H1 (cell line): Measurements from ENCODE around the gene PARD6A. TPM values are rescaled to one million over a fixed set of nuclear protein-coding genes. Genes with fewer than 3 reads are reported as not detected.

Experiments used
- CTCF ChIA-PET: fragments of 300-600 bp; sonication (Branson Sonifier 250); formaldehyde crosslinking; loops from one replicate; lab custom pipeline; 2021; ENCODE audit not compliant: partially characterized antibody; lab: Charles Lee
- POLR2A ChIA-PET: fragments of 300-600 bp; sonication (Branson Sonifier 250); formaldehyde crosslinking; loops from one replicate; lab custom pipeline; 2021; ENCODE audit warnings: inconsistent platforms; ENCODE audit not compliant: partially characterized antibody; lab: Charles Lee
- DNase-seq, 2 experiments: peaks; one replicate each; pipeline versions ENCODE4 v3.0.0 to v3.0.0-alpha.2; 2010 to 2022; ENCODE audit warnings: low spot score in 2 of 2, low read depth in 1 of 2, mixed read lengths in 1 of 2
- FAIRE-seq: peaks from 2 replicates; lab custom pipeline; 2011; peaks lifted over from hg19 to GRCh38; lab: Jason Lieb, UNC
- H2AFZ ChIP-seq: 2 replicates; pipeline ENCODE4 v1.8.1; 2012; ENCODE audit warnings: low read length, inconsistent platforms
- H2AK5ac ChIP-seq: 2 replicates; pipeline ENCODE4 v1.6.1; 2013; ENCODE audit warnings: low read depth, low read length
- H2BK120ac ChIP-seq: replicated peaks from 2 replicates; pipeline ENCODE3; 2013; ENCODE audit warnings: low read depth, low read length, inconsistent platforms
- H2BK12ac ChIP-seq: 2 replicates; pipeline ENCODE4 v1.6.1; 2013; ENCODE audit warnings: low read depth, low read length
- H2BK15ac ChIP-seq: 2 replicates; pipeline ENCODE4 v1.6.1; 2013; ENCODE audit warnings: low read length
- H2BK20ac ChIP-seq: 2 replicates; pipeline ENCODE4 v1.6.1; 2013; ENCODE audit warnings: low read length
- H2BK5ac ChIP-seq: 2 replicates; pipeline ENCODE4 v1.6.1; 2013; ENCODE audit warnings: low read depth, low read length
- H3K14ac ChIP-seq: 2 replicates; pipeline ENCODE4 v1.6.1; 2013; ENCODE audit warnings: inconsistent platforms; ENCODE audit not compliant: insufficient read length
- H3K18ac ChIP-seq: 2 replicates; pipeline ENCODE4 v1.6.1; 2013; ENCODE audit warnings: low read length; ENCODE audit errors: extremely low read depth
- H3K23ac ChIP-seq: 2 replicates; pipeline ENCODE4 v1.6.1; 2013; ENCODE audit warnings: inconsistent platforms; ENCODE audit not compliant: insufficient read length
- H3K23me2 ChIP-seq: 2 replicates; pipeline ENCODE4 v1.6.1; 2013; ENCODE audit warnings: low read depth, low read length
- H3K27ac ChIP-seq: 2 replicates; pipeline ENCODE4 v1.6.1; 2011; ENCODE audit warnings: low read depth, low read length, inconsistent platforms
- H3K27me3 ChIP-seq, 4 experiments: replicated peaks in 1 of 4; 1 replicate in 1 of 4; 2 replicates in 3 of 4; pipeline versions ENCODE4 v1.6.1 to v1.8.1; 2011 to 2013; ENCODE audit warnings: low read length in 3 of 4, mild to moderate bottlenecking in 3 of 4, inconsistent platforms in 2 of 4, mixed read lengths in 2 of 4, moderate library complexity in 1 of 4; ENCODE audit not compliant: control insufficient read depth in 3 of 4, insufficient read depth in 3 of 4; ENCODE audit errors: extremely low read depth in 1 of 4
- H3K36me3 ChIP-seq, 4 experiments: 2 replicates each; pipeline versions ENCODE4 v1.6.1 to v1.8.1; 2011 to 2013; ENCODE audit warnings: mild to moderate bottlenecking in 4 of 4, low read length in 3 of 4, moderate library complexity in 2 of 4, control low read depth in 1 of 4, inconsistent platforms in 1 of 4; ENCODE audit not compliant: insufficient read depth in 4 of 4, control insufficient read depth in 2 of 4
- H3K4ac ChIP-seq: replicated peaks from 2 replicates; pipeline ENCODE3; 2013; ENCODE audit warnings: low read length, low read depth, mixed read lengths, inconsistent platforms; ENCODE audit not compliant: insufficient read length
- H3K4me1 ChIP-seq, 4 experiments: replicated peaks in 1 of 4; 1 replicate in 1 of 4; 2 replicates in 3 of 4; pipeline versions ENCODE4 v1.6.1 to v1.8.1; 2011 to 2013; ENCODE audit warnings: low read length in 3 of 4, inconsistent platforms in 2 of 4, mixed read lengths in 1 of 4; ENCODE audit not compliant: insufficient read depth in 4 of 4, control insufficient read depth in 3 of 4
- H3K4me2 ChIP-seq, 2 experiments: 2 replicates each; pipeline versions ENCODE4 v1.6.1 to v1.8.1; 2011 to 2013; ENCODE audit warnings: low read depth in 2 of 2, low read length in 2 of 2, control low read depth in 1 of 2, inconsistent platforms in 1 of 2, mild to moderate bottlenecking in 1 of 2; ENCODE audit not compliant: insufficient read depth in 1 of 2
- H3K4me3 ChIP-seq, 4 experiments: fragments of 200-600, 300-600 bp in 1 of 4; sonication (generic), shearing (Covaris generic), sonication (Bioruptor Twin) in 1 of 4; 2 replicates each; pipeline versions ENCODE4 v1.5.1 to v1.8.1; 2011 to 2016; ENCODE audit warnings: low read length in 4 of 4, low read depth in 3 of 4, control low read depth in 2 of 4, inconsistent platforms in 2 of 4, mild to moderate bottlenecking in 2 of 4, mixed read lengths in 1 of 4, moderate library complexity in 1 of 4; ENCODE audit not compliant: insufficient read depth in 2 of 4; ENCODE audit errors: extremely low read depth in 1 of 4
- H3K56ac ChIP-seq: replicated peaks from 2 replicates; pipeline ENCODE3; 2013; ENCODE audit warnings: low read depth, mild to moderate bottlenecking, mixed read lengths, low read length, inconsistent platforms; ENCODE audit not compliant: insufficient read length
- H3K79me1 ChIP-seq: 2 replicates; pipeline ENCODE4 v1.6.1; 2013; ENCODE audit warnings: low read depth, low read length, control low read depth
- H3K79me2 ChIP-seq, 2 experiments: 2 replicates each; pipeline versions ENCODE4 v1.6.1 to v1.8.1; 2012 to 2013; ENCODE audit warnings: low read length in 2 of 2, mild to moderate bottlenecking in 2 of 2, inconsistent platforms in 1 of 2; ENCODE audit not compliant: insufficient read depth in 2 of 2, control insufficient read depth in 1 of 2
- H3K9ac ChIP-seq, 4 experiments: replicated peaks in 1 of 4; 1 replicate in 1 of 4; 2 replicates in 3 of 4; pipeline versions ENCODE4 v1.6.1 to v1.8.1; 2011 to 2013; ENCODE audit warnings: low read depth in 3 of 4, low read length in 3 of 4, control low read depth in 2 of 4, mild to moderate bottlenecking in 2 of 4, moderate library complexity in 2 of 4, inconsistent platforms in 1 of 4; ENCODE audit errors: extremely low read depth in 1 of 4
- H3K9me3 ChIP-seq, 2 experiments: 2 replicates each; pipeline versions ENCODE4 v1.6.1 to v1.8.1; 2012 to 2013; ENCODE audit warnings: mild to moderate bottlenecking in 2 of 2, moderate library complexity in 2 of 2, control low read depth in 1 of 2, inconsistent platforms in 1 of 2, low read depth in 1 of 2, low read length in 1 of 2, mixed read lengths in 1 of 2; ENCODE audit not compliant: insufficient read depth in 2 of 2
- H4K20me1 ChIP-seq, 2 experiments: replicated peaks in 1 of 2; 2 replicates each; pipeline versions ENCODE3 to v1.8.1; 2011 to 2013; ENCODE audit warnings: inconsistent platforms in 2 of 2, low read length in 2 of 2, mild to moderate bottlenecking in 1 of 2; ENCODE audit not compliant: insufficient read depth in 2 of 2, control insufficient read depth in 1 of 2
- H4K5ac ChIP-seq: 2 replicates; pipeline ENCODE4 v1.6.1; 2013; ENCODE audit warnings: low read length, low read depth, mixed read lengths, inconsistent platforms; ENCODE audit not compliant: insufficient read length
- H4K8ac ChIP-seq: 2 replicates; pipeline ENCODE4 v1.8.0; 2013; ENCODE audit warnings: mild to moderate bottlenecking, moderate library complexity, low read length, inconsistent platforms; ENCODE audit not compliant: insufficient read depth; ENCODE audit errors: extremely low read depth
- H4K91ac ChIP-seq: replicated peaks from 2 replicates; pipeline ENCODE3; 2013; ENCODE audit warnings: low read length, mixed read lengths, inconsistent platforms; ENCODE audit not compliant: insufficient read length
- CBX5 ChIP-seq: fragments of 300-800, 300-1000 bp; sonication (generic); IDR thresholded peaks from 2 replicates; pipeline ENCODE4 v1.7.1; 2016; ENCODE audit warnings: antibody characterized with exemption, low read length, low read depth
- CHD1 ChIP-seq: IDR thresholded peaks from 2 replicates; pipeline ENCODE4 v1.6.1; 2012; ENCODE audit warnings: low read depth, low read length, improper control_type of control experiment
- FOSL1 ChIP-seq: IDR thresholded peaks from 2 replicates; pipeline ENCODE4 v1.6.1; 2011; ENCODE audit warnings: mild to moderate bottlenecking, low read depth, low read length, moderate library complexity; ENCODE audit not compliant: insufficient read depth
- GABPA ChIP-seq: IDR thresholded peaks from 2 replicates; pipeline ENCODE4 v1.6.1; 2011; ENCODE audit warnings: mild to moderate bottlenecking, low read length, moderate library complexity, borderline replicate concordance; ENCODE audit not compliant: insufficient read depth
- JUN ChIP-seq: IDR thresholded peaks from 2 replicates; pipeline ENCODE4 v1.6.1; 2011; ENCODE audit warnings: low read depth, mild to moderate bottlenecking, improper control_type of control experiment, low read length
- KDM4A ChIP-seq: IDR thresholded peaks from one replicate; pipeline ENCODE4 v1.7.1; 2012; ENCODE audit warnings: low read depth, mild to moderate bottlenecking, moderate library complexity, low read length, inconsistent platforms; ENCODE audit not compliant: severe bottlenecking
- NRF1 ChIP-seq: IDR thresholded peaks from 2 replicates; pipeline ENCODE4 v1.6.1; 2011; ENCODE audit warnings: mild to moderate bottlenecking, low read depth, low read length, improper control_type of control experiment
- POLR2AphosphoS5 ChIP-seq: IDR thresholded peaks from 2 replicates; pipeline ENCODE4 v1.6.1; 2011; ENCODE audit warnings: low read depth, low read length
- RNF2 ChIP-seq: fragments of 200-900, 300-1000 bp; sonication (generic); IDR thresholded peaks from 2 replicates; pipeline ENCODE4 v1.7.1; 2016; ENCODE audit warnings: borderline replicate concordance, low read depth, mild to moderate bottlenecking, antibody characterized with exemption, low read length; ENCODE audit not compliant: poor library complexity, severe bottlenecking; ENCODE audit errors: missing control alignments
- SP2 ChIP-seq: IDR thresholded peaks from 2 replicates; pipeline ENCODE4 v1.6.1; 2012; ENCODE audit warnings: mild to moderate bottlenecking, low read length, inconsistent platforms
- SRF ChIP-seq: IDR thresholded peaks from 2 replicates; pipeline ENCODE4 v1.6.1; 2011; ENCODE audit warnings: mild to moderate bottlenecking, low read depth, low read length, moderate library complexity
- TAF1 ChIP-seq: IDR thresholded peaks from 2 replicates; pipeline ENCODE4 v1.6.1; 2011; ENCODE audit warnings: mild to moderate bottlenecking, low read depth, low read length
- TBP ChIP-seq: IDR thresholded peaks from 2 replicates; pipeline ENCODE4 v1.6.1; 2011; ENCODE audit warnings: low read depth, low read length, improper control_type of control experiment
- WGBS, 2 experiments: shearing (Covaris generic) in 1 of 2; methylation state at CpG; one replicate each; pipeline versions ENCODE4 v1.1.6 to v1.1.7; 2013 to 2015; ENCODE audit warnings: low lambda C conversion rate in 2 of 2, mixed read lengths in 2 of 2, inconsistent platforms in 1 of 2, low coverage in 1 of 2, missing lambda C conversion rate in 1 of 2; ENCODE audit not compliant: insufficient replicate concordance in 2 of 2, insufficient coverage in 1 of 2, insufficient read length in 1 of 2; ENCODE audit errors: extremely low coverage in 1 of 2, missing lambda C conversion rate in 1 of 2; 5-methylcytosine and 5-hydroxymethylcytosine counted together
- polyA plus RNA-seq, 7 experiments: library from polyadenylated mRNA; depleted of rRNA in 3 of 7; stranded (reverse) in 5 of 7; unstranded in 2 of 7; fragments of >200 nt in 5 of 7; fragments of 200-250 nt in 2 of 7; gene quantifications; 1 replicate in 5 of 7; 2 replicates in 1 of 7; 4 replicates in 1 of 7; pipeline versions ENCODE4 v1.2.1 to v1.2.3, GENCODE V29; 2011 to 2013; ENCODE audit warnings: missing spikeins in 2 of 7, mixed read lengths in 2 of 7
- total RNA-seq: library from RNA; stranded (reverse); fragmentation: NEBNext Ultra II Directional; extraction: Animal tissue kit (Norgen Biotek cat#: 25700); gene quantifications from 2 replicates; pipeline ENCODE4 v1.2.1, GENCODE V29; 2021

The PARD6A gene
- total and polyA plus RNA-seq, 2 of the 8 experiments (the other 6 are each of a cell fraction or from before 2014, with no cell fraction given): 15.1 to 21.8 TPM

- Histone ChIP-seq H3K4me1 (peaks cover 0 to 26% (median 9%) of the 10 kb centered on the region in 4 experiments; a peak in 5 of 7 replicates), H2BK12ac (0 out of 2 replicates have a peak overlapping the region, but pooled peaks have one; percentile 50), H3K14ac (no peak overlapping the region), H4K20me1 (peaks cover 5 to 15% of the 10 kb centered on the region in 2 experiments), H3K18ac (no peak overlapping the region), H4K91ac (no peak overlapping the region), H2AFZ (no peak overlapping the region)
- FAIRE-seq: no peak
- no peak for TF ChIP-seq FOSL1
- no peak for TF ChIP-seq TAF1
- TF ChIP-seq CHD1: no peak
- TF ChIP-seq SP2: no peak
- no peak for TF ChIP-seq TBP
- TF ChIP-seq CBX5: no peak
- TF ChIP-seq NRF1: no peak
- TF ChIP-seq JUN: no peak
- no peak for TF ChIP-seq KDM4A
- TF ChIP-seq POLR2AphosphoS5: no peak
- no peak for TF ChIP-seq RNF2
- TF ChIP-seq SRF: no peak
- no peak for TF ChIP-seq GABPA
- TF ChIP-seq, all 59 proteins: peak for 0
- no peak overlapping the region for H3K23ac ChIP-seq
- POLR2A ChIA-PET: interaction anchor here (1.5 to 3.4 kb wide), 2 partner anchors 10 to 88 kb away, joined by 5 to 13 read pairs; partner anchors contain the start of genes ACD and CTCF
- CTCF ChIA-PET: interaction anchor here (0.6 to 18.0 kb wide), 10 partner anchors 11 to 280 kb away, joined by 3 to 202 read pairs (median 8); partner anchors contain the start of genes ACD, C16orf86, ENKD1 and PARD6A
- H2BK15ac ChIP-seq: no peak overlapping the region
- H4K8ac ChIP-seq: no peak overlapping the region
- no peaks in the 10 kb centered on the region for H3K9me3 ChIP-seq
- H2BK120ac ChIP-seq: no peak overlapping the region
- DNase-seq: no peak
- H3K4ac ChIP-seq: no peak overlapping the region
- no peaks in the 10 kb centered on the region for H3K79me1 ChIP-seq
- H3K9ac ChIP-seq: no peak overlapping the region
- H3K36me3 ChIP-seq: no peaks in the 10 kb centered on the region
- H2BK5ac ChIP-seq: no peak overlapping the region; the same call in 1 of the 2 replicates
- H4K5ac ChIP-seq: no peak overlapping the region
- H3K23me2 ChIP-seq: peaks cover 11% of the 10 kb centered on the region; the same call in 1 of the 2 replicates
- H3K4me2 ChIP-seq: peak overlapping the region in 1 of 2 experiments; percentile 16; a peak in 1 of 4 replicates
- 91% methylated on average over 8 of the region's 8 CpGs; no CpG with 5 or more reads in 1 of the 2 experiments for WGBS, 2 experiments
- H2BK20ac ChIP-seq: no peak overlapping the region
- peaks cover 3 to 46% (median 27%) of the 10 kb centered on the region in 4 experiments; a peak in 6 of 7 replicates for H3K27me3 ChIP-seq
- H3K56ac ChIP-seq: no peak overlapping the region
- H3K4me3 ChIP-seq: no peak overlapping the region
- no peak overlapping the region for H2AK5ac ChIP-seq
- H3K79me2 ChIP-seq: no peaks in the 10 kb centered on the region
- H3K27ac ChIP-seq: no peak overlapping the region
Observed at GRCh38 chr16:67650023-67650422, 10.7 kb upstream of the PARD6A start.
